GM19238 (cell line): ENCODE data around the gene ZNF804A.
"Not testable (repeated sequence)": the region's sequence is repeated elsewhere in the genome, so short reads cannot be mapped to it uniquely, and the experiment has no call there.

Source experiments
- DNase-seq: peaks from one replicate; pipeline ENCODE4 v3.0.0; 2011; ENCODE audit warnings: low spot score; ENCODE audit not compliant: insufficient read length

ZNF804A gene

GRCh38 chr2:184721881-184722280 is 123.6 kb downstream of the ZNF804A start:
- no peak for DNase-seq

GRCh38 chr2:184727813-184728212 is 129.5 kb downstream of the ZNF804A start:
- no peak for DNase-seq

- DNase-seq = no peak
These were observed 130.1 kb downstream of the ZNF804A start for GRCh38 chr2:184728411-184728810.

GRCh38 chr2:184729581-184729980 is 131.3 kb downstream of the ZNF804A start:
- no peak for DNase-seq

- DNase-seq = no peak
These were observed 132.0 kb downstream of the ZNF804A start for GRCh38 chr2:184730288-184730687.

GRCh38 chr2:184734338-184734737 is 136.0 kb downstream of the ZNF804A start:
- DNase-seq = no peak

- no peak for DNase-seq
These were observed 137.3 kb downstream of the ZNF804A start for GRCh38 chr2:184735611-184736010.

- no peak for DNase-seq
These were observed 144.8 kb downstream of the ZNF804A start for GRCh38 chr2:184743096-184743495.

- DNase-seq = no peak
These were observed 157.8 kb downstream of the ZNF804A start for GRCh38 chr2:184756161-184756560.

- no peak for DNase-seq
These were observed 158.6 kb downstream of the ZNF804A start for GRCh38 chr2:184756885-184757284.

- DNase-seq = not testable (repeated sequence)
These were observed 161.4 kb downstream of the ZNF804A start for GRCh38 chr2:184759557-184760255.

GRCh38 chr2:184760931-184761330 is 162.6 kb downstream of the ZNF804A start:
- DNase-seq = no peak

GRCh38 chr2:184765112-184765895 is 167.0 kb downstream of the ZNF804A start:
- DNase-seq = no peak

GRCh38 chr2:184767059-184767458 is 168.7 kb downstream of the ZNF804A start:
- no peak for DNase-seq

GRCh38 chr2:184769023-184769422 is 170.7 kb downstream of the ZNF804A start:
- no peak for DNase-seq

- no peak for DNase-seq
These were observed 171.4 kb downstream of the ZNF804A start for GRCh38 chr2:184769686-184770085.

- no peak for DNase-seq
These were observed 181.4 kb downstream of the ZNF804A start for GRCh38 chr2:184779777-184780176.

- DNase-seq = no peak
These were observed 182.1 kb downstream of the ZNF804A start for GRCh38 chr2:184780384-184780783.

- DNase-seq = no peak
These were observed 182.6 kb downstream of the ZNF804A start for GRCh38 chr2:184780944-184781343.

- DNase-seq = no peak
These were observed 185.2 kb downstream of the ZNF804A start for GRCh38 chr2:184783576-184783975.

GRCh38 chr2:184793176-184793575 is 194.8 kb downstream of the ZNF804A start:
- DNase-seq = no peak

GRCh38 chr2:184799379-184799778 is 201.1 kb downstream of the ZNF804A start:
- no peak for DNase-seq

- DNase-seq = no peak
These were observed 216.1 kb downstream of the ZNF804A start for GRCh38 chr2:184814421-184814820.
